Rectal smooth muscle tissue (tissue), 1 donor: ENCODE measurements around the gene ADIPOR1.
A peak's percentile ranks its signal among the peaks of the same experiment; 100 is the strongest.
"Not testable (repeated sequence)": the region's sequence is repeated elsewhere in the genome, so short reads cannot be mapped to it uniquely, and the experiment has no call there.

Source experiments
- H3K27ac ChIP-seq: one replicate; pipeline ENCODE4 v1.7.0; 2013; ENCODE audit warnings: low read depth, low read length, inconsistent platforms
- H3K27me3 ChIP-seq: one replicate; pipeline ENCODE4 v1.7.0; 2013; ENCODE audit warnings: low read length; ENCODE audit not compliant: control insufficient read depth, insufficient read depth
- H3K36me3 ChIP-seq: one replicate; pipeline ENCODE4 v1.7.0; 2013; ENCODE audit warnings: low read length; ENCODE audit not compliant: control insufficient read depth, insufficient read depth
- H3K4me1 ChIP-seq: one replicate; pipeline ENCODE4 v1.7.0; 2013; ENCODE audit warnings: low read length; ENCODE audit not compliant: control insufficient read depth, insufficient read depth
- H3K4me3 ChIP-seq: one replicate; pipeline ENCODE4 v1.7.0; 2013; ENCODE audit warnings: low read length
- H3K9ac ChIP-seq: one replicate; pipeline ENCODE4 v1.7.0; 2013; ENCODE audit warnings: low read length

The ADIPOR1 gene

DNA sequence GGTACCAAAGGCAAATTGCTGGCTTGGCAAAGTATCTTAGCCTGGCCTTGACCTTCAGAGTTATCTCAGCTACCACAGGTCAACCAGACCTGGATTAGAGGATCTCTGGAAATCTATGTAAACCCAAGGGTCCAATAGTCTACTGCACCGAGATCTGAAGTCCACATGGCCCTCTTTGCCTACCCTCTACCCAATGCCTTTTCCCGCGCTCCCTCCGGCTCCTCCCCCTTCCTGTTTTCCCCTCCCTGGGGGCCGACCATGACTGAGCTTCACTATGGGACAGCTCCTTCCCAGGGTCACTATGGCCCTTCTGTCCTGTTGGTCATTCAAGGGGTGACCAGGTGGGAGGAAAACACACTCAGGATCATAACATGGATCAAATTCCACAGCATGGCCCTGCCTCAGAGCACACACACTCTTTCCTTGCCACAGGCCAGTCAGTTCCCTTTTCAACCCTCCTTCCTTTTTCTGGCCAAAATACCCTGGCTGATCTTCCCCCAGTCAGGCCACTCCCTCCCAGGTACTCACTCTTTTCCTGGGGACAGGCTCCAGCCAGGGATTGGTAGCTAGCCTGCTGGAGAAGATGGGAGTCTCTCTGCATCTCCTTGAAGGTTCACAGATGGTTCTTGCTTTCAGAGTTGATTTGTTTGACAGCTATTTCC, 29.9 kb upstream of the ADIPOR1 start:
- no peak overlapping the region for H3K27ac ChIP-seq
- H3K4me1 ChIP-seq: no peaks in the 10 kb centered on the region
- H3K27me3 ChIP-seq: no peaks in the 10 kb centered on the region
- H3K9ac ChIP-seq: no peak overlapping the region
- no peak overlapping the region for H3K4me3 ChIP-seq
- no peaks in the 10 kb centered on the region for H3K36me3 ChIP-seq

DNA sequence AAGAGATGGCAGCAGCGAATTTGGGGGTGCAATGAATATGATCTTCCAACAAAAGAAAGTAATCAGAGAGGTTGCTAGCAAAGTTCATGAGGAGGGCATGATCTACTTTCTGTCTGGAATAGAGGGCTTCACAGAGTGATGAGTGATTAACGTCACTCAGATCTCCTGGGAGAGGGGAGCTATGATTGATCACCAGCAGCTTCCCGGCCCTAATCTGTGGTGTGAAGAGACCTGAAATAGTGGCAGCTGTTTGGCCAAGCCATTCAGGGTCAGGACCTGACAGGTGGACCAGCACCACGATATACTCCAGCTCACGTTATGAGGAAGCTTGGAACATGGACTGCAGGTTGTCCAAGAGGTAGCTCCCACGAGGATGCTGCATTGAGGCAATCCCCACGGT, 29.1 kb upstream of the ADIPOR1 start:
- H3K36me3 ChIP-seq: no peaks in the 10 kb centered on the region
- H3K27me3 ChIP-seq: no peaks in the 10 kb centered on the region
- H3K4me3 ChIP-seq: no peak overlapping the region
- no peaks in the 10 kb centered on the region for H3K4me1 ChIP-seq
- no peak overlapping the region for H3K9ac ChIP-seq
- no peak overlapping the region for H3K27ac ChIP-seq

DNA sequence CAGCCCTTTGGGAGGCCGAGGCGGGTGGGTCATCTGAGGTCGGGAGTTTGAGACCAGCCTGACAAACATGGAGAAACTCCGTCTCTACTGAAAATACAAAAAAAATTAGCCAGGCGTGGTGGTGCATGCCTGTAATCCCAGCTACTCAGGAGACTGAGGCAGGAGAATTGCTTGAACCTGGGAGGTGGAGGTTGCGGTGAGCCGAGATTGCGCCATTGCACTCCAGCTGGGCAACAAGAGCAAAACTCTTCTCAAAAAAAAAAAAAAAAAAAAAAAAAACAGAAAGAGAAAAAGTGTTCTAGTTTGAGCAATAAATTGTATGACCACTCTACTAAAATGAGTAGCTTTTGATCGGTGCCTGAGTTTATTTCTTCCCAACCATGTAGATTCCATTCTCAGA, 28.0 kb upstream of the ADIPOR1 start:
- H3K4me1 ChIP-seq, H3K27me3 ChIP-seq, H3K36me3 ChIP-seq, H3K4me3 ChIP-seq, H3K9ac ChIP-seq, H3K27ac ChIP-seq: not testable (repeated sequence)

DNA sequence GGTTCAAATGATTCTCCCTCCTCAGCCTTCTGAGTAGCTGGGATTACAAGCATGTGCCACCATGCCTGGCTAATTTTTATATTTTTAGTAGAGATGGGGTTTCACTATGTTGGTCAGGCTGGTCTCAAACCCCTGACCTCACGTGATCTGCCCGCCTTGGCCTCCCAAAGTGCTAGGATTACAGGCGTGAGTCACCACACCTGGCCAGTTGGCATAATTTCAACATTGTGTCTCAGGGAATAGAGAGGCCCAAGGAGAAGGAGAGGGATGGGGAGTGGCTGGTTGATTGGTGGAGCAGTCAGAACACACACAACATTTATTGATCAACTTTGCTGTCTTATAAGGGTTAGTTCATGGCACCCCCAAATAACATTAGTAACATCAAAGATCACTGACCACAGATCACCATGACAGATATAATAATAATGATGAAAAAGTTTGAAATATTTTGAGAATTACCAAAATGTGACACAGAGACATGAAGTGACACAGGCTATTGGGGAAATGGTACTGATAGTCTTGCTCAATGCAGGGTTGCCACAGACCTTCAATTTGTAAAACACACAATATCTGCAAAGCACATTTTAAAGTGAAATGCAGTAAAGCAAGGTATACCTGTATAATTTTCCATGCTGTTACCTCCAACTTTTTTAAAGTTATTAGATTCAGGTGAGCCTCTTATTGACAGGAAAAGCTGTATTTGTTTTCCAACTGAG, 24.8 kb upstream of the ADIPOR1 start:
- H3K4me3 ChIP-seq: no peak overlapping the region
- H3K36me3 ChIP-seq: no peaks in the 10 kb centered on the region
- H3K27me3 ChIP-seq: no peaks in the 10 kb centered on the region
- H3K9ac ChIP-seq: no peak overlapping the region
- no peak overlapping the region for H3K27ac ChIP-seq
- no peaks in the 10 kb centered on the region for H3K4me1 ChIP-seq

DNA sequence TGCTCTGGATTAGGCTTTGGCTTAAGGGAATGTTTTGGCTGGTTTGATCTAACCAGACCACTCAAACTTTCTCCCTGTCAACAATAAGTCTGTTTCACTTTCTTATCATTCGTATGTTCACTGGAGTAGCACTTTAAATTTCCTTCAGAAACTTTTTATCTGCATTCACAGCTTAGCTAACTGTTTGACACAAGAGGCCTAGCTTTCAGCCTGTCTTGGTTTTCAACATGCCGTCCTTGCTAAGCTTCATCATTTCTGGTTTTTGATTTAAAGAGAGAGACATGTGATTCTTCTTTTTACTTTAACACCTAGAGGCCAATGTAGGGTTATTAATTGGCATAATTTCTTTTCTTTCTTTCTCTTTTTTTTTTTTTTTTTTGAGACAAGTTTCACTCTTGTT, 23.8 kb upstream of the ADIPOR1 start:
- Histone ChIP-seq H3K4me1 (no peaks in the 10 kb centered on the region), H3K36me3 (no peaks in the 10 kb centered on the region)

DNA sequence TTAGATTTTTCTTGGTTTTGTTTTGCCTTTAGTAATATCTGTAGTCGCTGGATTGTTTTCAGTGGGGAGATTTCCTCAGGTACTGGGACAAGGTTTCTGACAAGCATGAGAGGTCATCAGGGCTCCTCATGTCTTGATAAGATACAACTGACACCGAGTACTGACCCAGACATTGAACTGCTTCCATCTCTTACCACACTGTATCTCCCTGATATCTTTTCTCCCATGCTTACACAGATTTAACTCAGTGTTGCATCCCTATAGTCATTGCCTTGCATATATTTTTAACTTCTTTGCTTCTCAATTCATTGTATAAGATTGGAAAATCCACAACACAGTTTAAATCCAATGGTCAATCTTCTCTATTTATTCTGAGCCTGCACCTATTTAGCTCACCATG, 21.3 kb upstream of the ADIPOR1 start:
- Histone ChIP-seq H3K27me3 (no peaks in the 10 kb centered on the region), H3K27ac (no peak overlapping the region), H3K9ac (no peak overlapping the region), H3K4me3 (no peak overlapping the region), H3K4me1 (no peaks in the 10 kb centered on the region), H3K36me3 (no peaks in the 10 kb centered on the region)

More for the DNA sequence above, 23.8 kb upstream of the ADIPOR1 start:
- Histone ChIP-seq H3K4me3 (no peak overlapping the region), H3K9ac (no peak overlapping the region), H3K27me3 (no peaks in the 10 kb centered on the region), H3K27ac (no peak overlapping the region)

DNA sequence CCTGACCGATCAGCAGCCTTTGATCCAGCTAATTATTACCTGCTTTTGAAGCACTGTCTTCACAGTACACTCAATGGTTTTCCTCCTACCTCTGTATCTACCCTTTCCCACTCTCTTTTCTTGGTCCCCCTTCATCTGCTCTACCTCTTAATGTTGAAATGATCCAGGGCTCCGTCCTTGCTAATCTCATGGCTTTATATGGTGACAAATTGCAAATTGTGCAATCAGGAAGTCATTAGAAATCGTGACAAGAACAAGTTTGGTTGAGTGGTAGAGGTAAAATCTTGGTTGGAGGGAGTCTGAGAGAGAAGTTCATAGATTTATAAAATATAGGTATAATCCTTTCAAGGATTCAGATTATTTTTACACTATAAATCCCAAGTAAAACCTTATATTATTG, 18.5 kb upstream of the ADIPOR1 start:
- H3K4me1 ChIP-seq: no peaks in the 10 kb centered on the region
- no peak overlapping the region for H3K4me3 ChIP-seq
- no peaks in the 10 kb centered on the region for H3K36me3 ChIP-seq
- H3K27ac ChIP-seq: no peak overlapping the region
- H3K27me3 ChIP-seq: no peaks in the 10 kb centered on the region
- no peak overlapping the region for H3K9ac ChIP-seq

DNA sequence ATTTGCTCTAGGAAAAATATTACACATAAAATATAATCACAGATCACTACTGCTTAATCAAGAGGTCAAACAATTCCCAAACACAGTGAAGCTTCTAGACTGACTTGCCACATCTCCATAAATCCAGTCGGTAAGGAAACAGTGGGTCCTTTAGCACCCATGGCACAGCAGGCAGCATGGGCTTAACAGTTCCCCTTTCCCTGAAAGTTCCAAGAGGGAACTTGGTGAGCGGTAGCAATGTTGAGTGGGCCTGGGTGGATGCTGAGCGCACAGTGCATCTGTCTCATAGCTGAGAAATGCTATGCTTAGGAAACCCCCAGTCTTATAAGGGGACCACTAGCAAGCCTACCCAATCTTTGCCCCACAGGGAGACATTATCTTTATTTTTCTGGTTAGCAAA, 16.7 kb upstream of the ADIPOR1 start:
- Histone ChIP-seq H3K9ac (no peak overlapping the region), H3K4me1 (no peaks in the 10 kb centered on the region), H3K27me3 (no peaks in the 10 kb centered on the region), H3K4me3 (no peak overlapping the region), H3K36me3 (no peaks in the 10 kb centered on the region), H3K27ac (no peak overlapping the region)

DNA sequence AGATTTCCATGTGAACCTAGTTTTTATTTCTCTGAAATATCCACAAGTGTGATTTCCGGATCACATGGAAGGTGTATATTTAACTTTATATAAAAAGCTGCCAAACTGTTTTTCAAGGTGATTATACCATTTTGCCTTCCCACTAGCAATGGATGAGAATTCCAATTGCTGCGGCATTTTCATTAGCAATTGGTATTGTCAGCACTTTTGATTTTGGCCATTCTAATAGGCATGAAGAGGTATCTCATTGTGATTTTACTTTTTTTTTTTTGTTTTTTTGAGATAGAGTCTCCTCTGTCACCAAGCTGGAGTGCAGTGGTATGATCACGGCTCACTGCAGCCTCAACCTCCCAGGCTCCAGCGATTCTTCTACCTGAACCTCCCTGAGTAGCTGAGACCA, 13.9 kb upstream of the ADIPOR1 start:
- no peak overlapping the region for H3K9ac ChIP-seq
- H3K27me3 ChIP-seq: no peaks in the 10 kb centered on the region
- H3K4me1 ChIP-seq: peaks cover 2% of the 10 kb centered on the region
- H3K4me3 ChIP-seq: no peak overlapping the region
- no peak overlapping the region for H3K27ac ChIP-seq
- no peaks in the 10 kb centered on the region for H3K36me3 ChIP-seq

DNA sequence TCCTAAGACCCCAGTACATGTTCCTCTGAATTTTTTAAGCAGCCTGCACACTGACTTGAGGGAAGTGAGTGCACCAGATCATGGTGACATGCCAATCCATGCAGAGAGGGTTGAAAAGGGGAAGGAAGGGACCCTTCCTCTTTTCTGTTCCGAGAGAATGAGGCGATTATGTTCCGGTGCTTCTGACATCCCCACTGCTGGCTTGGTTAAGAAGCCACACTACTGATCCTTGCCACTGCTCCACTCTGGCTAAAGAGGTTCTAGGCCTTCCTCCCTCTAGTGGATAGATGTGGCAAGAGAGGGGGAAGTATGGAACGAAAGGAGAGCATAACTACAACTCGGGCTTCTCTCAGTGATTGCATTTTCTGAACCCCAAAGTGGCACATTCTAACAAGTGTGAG, 10.8 kb upstream of the ADIPOR1 start:
- H3K4me3 ChIP-seq: no peak overlapping the region
- H3K4me1 ChIP-seq: peaks cover 6% of the 10 kb centered on the region
- H3K9ac ChIP-seq: no peak overlapping the region
- H3K36me3 ChIP-seq: no peaks in the 10 kb centered on the region
- H3K27ac ChIP-seq: no peak overlapping the region
- H3K27me3 ChIP-seq: no peaks in the 10 kb centered on the region

DNA sequence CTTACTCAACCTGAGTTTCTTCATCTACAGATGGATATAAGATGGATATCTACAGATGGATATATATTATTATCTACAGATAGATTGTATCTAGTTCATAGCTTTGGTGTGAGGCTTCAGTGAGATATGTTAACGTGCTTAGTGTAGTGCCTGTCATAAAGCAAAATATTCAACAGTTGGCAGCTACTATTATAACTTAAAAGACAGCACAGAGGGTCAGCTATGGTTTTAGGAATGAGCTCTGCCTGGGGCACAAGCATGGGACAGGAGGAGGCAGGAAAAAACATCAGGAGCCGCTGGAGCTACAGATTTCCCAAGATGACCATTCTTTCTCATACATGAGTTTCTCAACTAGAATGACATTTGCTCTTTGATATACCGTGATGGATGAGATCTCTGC, 10.2 kb upstream of the ADIPOR1 start:
- Histone ChIP-seq H3K27ac (no peak overlapping the region), H3K36me3 (no peaks in the 10 kb centered on the region), H3K4me1 (peaks cover 6% of the 10 kb centered on the region), H3K4me3 (no peak overlapping the region), H3K9ac (no peak overlapping the region), H3K27me3 (no peaks in the 10 kb centered on the region)

DNA sequence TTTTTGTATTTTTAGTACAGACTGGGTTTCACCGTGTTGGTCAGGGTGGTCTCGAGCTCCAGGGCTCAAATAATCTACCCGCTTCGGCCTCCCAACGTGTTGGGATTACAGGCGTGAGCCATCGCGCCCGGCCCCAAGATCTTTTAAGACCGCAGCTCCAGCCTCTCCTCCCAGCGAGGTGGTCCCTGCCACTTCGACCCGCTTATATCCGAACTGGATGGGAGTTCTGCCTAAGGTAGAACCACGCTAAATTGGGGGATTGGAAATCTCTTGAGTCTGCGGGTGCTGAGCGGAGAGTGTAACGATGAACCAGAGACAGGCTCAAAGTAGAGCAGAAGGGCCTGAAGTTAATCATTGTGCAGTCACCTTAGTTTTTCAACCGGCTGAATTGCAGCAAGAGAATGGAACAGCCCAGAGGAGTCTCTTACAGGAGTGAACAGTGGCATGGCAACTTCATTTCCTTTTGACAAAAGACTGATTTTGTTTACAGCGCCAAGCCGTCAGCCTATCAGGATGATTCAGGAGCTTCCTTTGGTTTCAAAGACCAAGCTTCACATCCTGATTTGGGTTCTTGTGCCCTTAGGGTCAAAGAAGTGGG, 9.7 kb upstream of the ADIPOR1 start:
- H3K4me3 ChIP-seq: peak overlapping the region; percentile 81
- no peaks in the 10 kb centered on the region for H3K27me3 ChIP-seq
- H3K4me1 ChIP-seq: peaks cover 6% of the 10 kb centered on the region
- H3K27ac ChIP-seq: peak overlapping the region; percentile 58
- peaks cover 3% of the 10 kb centered on the region for H3K36me3 ChIP-seq
- H3K9ac ChIP-seq: peak overlapping the region; percentile 16
